Right ventricle myocardium inferior (tissue), 1 donor: ENCODE data around the gene CDH13. TPM values are rescaled to one million over a fixed set of nuclear protein-coding genes. Genes with fewer than 3 reads are reported as not detected.
A peak's percentile ranks its signal among the peaks of the same experiment; 100 is the strongest.

ENCODE experiments used
- ATAC-seq: fragments of 200-7000 bp; cut with Tn5 transposase; one replicate; pipeline ENCODE4 v1.9.1; 2020; ENCODE audit warnings: mild to moderate bottlenecking, moderate library complexity
- DNase-seq: peaks from one replicate; pipeline ENCODE4 v3.0.0; 2021; ENCODE audit errors: missing footprints
- intact Hi-C: fragments of 100-400 bp; cut with DNase I; formaldehyde crosslinking; loops from one replicate; pipeline ENCODE4 v1.11.0; 2022
- long read RNA-seq: library from polyadenylated mRNA; unstranded; transcript quantifications from one replicate; pipeline ENCODE4 v2.0.0, GENCODE V29; 2021
- total RNA-seq: library from RNA; stranded (reverse); fragmentation: NEBNext Ultra II Directional; extraction: Animal tissue kit (Norgen Biotek cat#: 25700); gene quantifications from one replicate; pipeline ENCODE4 v1.2.1, GENCODE V29; 2021
- donor health status: DM: no; HTN: yes; CAD: no; lungs with severe emphysema.

Gene CDH13
- total RNA-seq, result 173 TPM
- long read RNA-seq, partial matches to known transcripts, result 92 of 98 reads
- long read RNA-seq, other reads (novel, unspliced or antisense), result 6 of 98 reads

DNA sequence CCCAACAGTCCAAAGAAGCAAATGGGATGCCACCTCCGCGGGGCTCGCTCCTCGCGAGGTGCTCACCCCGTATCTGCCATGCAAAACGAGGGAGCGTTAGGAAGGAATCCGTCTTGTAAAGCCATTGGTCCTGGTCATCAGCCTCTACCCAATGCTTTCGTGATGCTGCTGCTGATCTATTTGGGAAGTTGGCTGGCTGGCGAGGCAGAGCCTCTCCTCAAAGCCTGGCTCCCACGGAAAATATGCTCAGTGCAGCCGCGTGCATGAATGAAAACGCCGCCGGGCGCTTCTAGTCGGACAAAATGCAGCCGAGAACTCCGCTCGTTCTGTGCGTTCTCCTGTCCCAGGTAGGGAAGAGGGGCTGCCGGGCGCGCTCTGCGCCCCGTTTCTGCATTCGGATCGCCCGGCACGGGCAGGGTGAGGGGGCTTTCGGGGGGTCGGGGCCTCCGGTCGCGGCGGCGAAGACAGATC lies at the start of gene CDH13:
TSS of gene CDH13 (plus strand) at position 179 of the 471 bp plus-strand sequence.
- ATAC-seq (peak; percentile 61), DNase-seq (peak; percentile 77)
- intact Hi-C loops, result loop anchor here (5.0 kb wide), 4 partner anchors 110 to 440 kb away; no protein-coding TSS in a partner anchor

DNA sequence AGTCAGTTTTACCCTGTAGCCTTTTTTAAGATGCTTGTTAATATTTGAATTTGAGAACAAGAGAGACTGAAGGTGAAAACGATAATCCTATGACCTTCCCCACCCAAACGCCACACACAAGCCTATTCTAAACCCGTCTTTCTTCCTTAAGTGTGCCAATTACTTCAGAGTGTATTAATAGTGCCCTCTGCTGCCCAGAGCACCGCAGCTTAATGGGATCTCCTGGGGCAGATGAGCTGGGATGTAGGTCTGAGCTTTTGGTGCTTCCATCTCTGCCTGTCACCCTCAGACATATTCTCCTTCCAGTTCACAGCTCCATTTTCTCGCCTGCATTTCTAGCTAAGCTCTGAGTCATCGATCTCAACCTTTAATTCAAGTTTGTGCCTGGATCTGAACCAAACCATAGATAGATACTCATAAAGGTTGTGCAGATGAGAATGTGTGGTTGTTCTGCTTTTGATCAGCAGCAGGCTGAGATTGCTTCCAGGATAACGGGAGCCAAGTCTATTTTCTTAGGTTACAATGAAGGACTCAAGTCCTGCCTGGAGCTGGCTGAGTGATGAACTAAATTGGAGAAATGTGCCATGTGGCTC lies 46.4 kb upstream of the CDH13 start:
- intact Hi-C loops, result loop anchor here (5.0 to 10.0 kb wide), 3 partner anchors 126 to 318 kb away; no protein-coding TSS in a partner anchor
- DNase-seq (no peak), ATAC-seq (peak; percentile 57)

DNA sequence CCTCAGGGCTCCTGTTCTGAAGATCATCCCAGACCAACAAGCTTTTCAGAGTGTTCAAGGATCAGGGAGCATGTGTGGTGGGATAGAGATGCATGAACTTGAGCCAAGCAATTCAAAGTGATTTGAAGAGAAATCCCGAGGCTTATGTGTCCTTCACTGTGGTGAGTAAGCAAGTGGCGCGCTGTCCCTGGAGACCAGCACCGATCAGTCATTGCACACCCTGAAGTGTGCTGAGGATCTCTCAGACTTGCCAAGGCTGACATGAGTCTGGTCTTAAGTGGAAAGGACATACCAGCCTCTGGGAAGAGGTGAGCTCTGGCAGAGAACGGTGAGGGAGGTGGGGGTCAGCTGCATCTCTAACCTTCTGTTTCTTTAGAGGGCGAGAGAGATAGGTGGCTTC lies 43.8 kb upstream of the CDH13 start:
- ATAC-seq, result no peak
- DNase-seq, result no peak
- intact Hi-C loops, result loop anchor here (5.0 to 10.0 kb wide), 3 partner anchors 128 to 321 kb away; no protein-coding TSS in a partner anchor

DNA sequence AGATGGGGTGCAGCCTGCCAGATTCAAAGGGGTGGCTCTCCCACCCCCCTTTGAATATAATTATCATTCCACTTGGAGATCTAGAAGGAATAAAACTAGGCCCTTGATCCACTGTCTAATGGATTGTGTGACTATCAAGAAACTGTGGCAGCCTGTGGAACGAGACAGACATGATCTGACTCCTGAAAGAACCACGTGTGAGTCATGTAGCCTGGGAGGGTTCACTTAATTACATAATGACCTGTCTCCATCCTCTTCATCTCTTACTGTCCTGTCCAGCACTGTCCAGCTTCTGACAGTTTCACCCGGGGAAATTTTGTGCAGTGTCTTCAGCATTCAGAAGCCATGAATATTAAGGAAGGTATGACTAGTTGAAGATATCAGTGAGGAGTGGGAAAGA lies 43.3 kb upstream of the CDH13 start:
- no peak for ATAC-seq
- DNase-seq, result no peak
- intact Hi-C loops, result loop anchor here (5.0 to 10.0 kb wide), 3 partner anchors 129 to 321 kb away; no protein-coding TSS in a partner anchor

DNA sequence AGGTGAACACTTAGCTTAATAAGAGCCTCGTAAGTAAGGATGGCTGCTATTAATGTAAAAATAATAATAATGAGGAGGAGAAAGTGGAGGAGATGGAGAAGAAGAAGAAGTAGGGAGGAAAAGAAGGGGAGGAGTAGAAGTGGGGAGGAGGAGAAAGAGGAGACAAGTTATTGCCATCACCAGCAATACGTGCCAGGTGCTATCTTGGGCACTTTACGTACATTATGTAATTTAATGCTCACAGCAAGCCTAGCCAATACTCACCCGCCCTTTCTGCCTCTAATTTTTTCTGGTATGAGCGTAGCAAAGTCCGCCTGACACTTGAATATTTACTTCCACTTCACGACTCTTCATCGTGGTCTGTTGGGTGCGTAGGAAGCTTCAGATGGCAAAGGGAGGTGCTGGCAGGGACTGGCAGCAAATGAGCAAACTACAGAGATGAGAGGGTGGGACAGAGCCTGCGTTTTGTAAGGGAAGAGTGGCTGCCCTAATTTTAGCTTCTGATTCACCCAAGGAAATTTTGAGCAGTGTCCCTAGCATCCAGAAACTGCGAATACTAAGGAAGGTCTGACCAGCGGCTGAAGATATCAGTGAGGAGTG lies 42.1 kb upstream of the CDH13 start:
- intact Hi-C loops, result loop anchor here (5.0 to 10.0 kb wide), 3 partner anchors 130 to 322 kb away; no protein-coding TSS in a partner anchor
- ATAC-seq (peak; percentile 77), DNase-seq (no peak)

GRCh38 chr16:82585675-82586074 lies 41.1 kb upstream of the CDH13 start:
- no peak for DNase-seq
- intact Hi-C loops, result loop anchor here (10.0 kb wide), 1 partner anchor 131 kb away; no protein-coding TSS in a partner anchor
- no peak for ATAC-seq

DNA sequence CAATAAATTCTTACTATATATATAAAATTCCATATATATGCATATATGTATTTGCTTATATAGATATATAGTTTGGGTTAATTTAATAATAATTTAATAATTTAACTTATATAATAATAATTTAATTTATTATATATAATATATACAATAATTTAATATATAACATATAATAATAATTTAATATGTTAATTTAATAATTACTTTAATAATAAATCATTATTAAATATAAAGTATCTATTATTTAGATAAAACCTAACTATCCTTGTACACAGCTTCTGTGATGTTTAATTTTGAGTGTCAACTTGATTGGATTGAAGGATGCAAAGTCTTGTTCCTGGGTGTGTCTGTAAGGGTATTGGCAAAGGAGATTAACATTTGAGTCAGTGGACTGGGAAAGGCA lies 40.6 kb upstream of the CDH13 start:
- intact Hi-C loops, result loop anchor here (10.0 kb wide), 1 partner anchor 131 kb away; no protein-coding TSS in a partner anchor
- no peak for ATAC-seq
- DNase-seq, result no peak

- intact Hi-C loops, result loop anchor here (10.0 kb wide), 1 partner anchor 132 kb away; no protein-coding TSS in a partner anchor
- DNase-seq (no peak), ATAC-seq (no peak)
Observed at GRCh38 chr16:82587289-82587688, 39.5 kb upstream of the CDH13 start.

DNA sequence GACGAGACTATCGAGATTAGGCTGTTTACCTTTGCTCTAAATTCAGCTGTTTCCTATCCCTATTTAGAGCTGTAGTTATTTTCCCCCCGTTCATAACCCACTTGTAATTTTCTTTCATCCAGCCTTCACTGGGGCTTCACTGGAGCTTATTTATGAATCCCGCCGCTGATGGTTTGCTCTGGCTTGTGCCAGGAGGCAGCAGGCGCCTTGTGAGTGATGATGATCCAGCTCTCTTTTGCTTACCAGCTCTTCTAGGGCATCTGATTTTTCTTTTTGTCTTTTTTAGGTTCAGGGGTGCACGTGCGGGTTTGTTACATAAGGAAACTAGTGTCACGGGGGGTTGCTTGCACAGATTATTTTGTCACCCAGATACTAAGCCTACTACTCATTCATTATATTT lies 37.4 kb upstream of the CDH13 start:
- ATAC-seq, result no peak
- intact Hi-C loops, result loop anchor here (10.0 kb wide), 1 partner anchor 135 kb away; no protein-coding TSS in a partner anchor

DNA sequence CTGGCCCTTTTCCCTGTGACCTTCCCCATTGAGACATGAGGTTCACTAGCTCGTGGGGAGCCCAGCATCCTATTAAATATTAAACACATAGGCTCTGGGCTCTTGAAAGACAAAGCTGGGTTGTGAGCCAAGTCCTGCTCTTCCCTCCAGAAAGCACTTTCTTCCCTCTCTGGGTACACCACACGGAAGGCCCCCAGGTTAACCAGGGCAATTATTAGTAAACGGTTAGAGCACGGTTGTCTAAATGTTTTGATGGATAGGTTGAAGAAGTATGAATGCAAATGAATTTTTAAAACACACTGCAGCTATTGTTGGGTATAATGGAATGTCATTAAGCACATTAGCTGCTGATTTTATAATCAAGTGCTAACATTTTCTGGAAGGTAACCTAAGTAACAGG lies 32.7 kb upstream of the CDH13 start:
- ATAC-seq, result no peak
- no peak for DNase-seq
- intact Hi-C loops, result no loop called here

More for the DNA sequence above, 37.4 kb upstream of the CDH13 start:
- no peak for DNase-seq

DNA sequence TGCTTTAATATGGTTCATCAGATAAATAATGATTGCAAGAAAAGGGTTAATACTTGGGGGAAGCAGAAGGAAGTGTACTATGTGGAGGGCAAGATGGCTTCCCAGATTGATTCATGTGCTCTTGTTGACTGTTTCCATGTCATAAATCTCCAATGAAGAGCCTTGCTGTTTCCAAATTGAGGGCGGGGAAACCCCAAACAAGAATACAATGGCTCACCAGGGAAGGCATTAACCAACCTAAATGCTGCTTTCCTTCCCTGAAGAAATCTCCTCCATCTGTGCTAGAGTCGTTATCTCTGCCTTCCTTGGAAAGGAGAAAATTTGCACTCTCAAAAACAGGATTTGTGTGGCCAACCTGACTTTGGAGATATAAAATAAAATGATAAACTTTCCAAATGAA lies 28.0 kb upstream of the CDH13 start:
- ATAC-seq (no peak), DNase-seq (no peak)
- intact Hi-C loops, result no loop called here

GRCh38 chr16:82601989-82602640 lies 24.7 kb upstream of the CDH13 start:
- intact Hi-C loops, result loop anchor here (10.0 kb wide), 1 partner anchor 843 kb away; no protein-coding TSS in a partner anchor
- DNase-seq (no peak), ATAC-seq (no peak)

- no peak for DNase-seq
- ATAC-seq, result peak; percentile 82
- intact Hi-C loops, result loop anchor here (10.0 kb wide), 1 partner anchor 841 kb away; no protein-coding TSS in a partner anchor
Observed at GRCh38 chr16:82603784-82604411, 22.9 kb upstream of the CDH13 start.

- intact Hi-C loops, result loop anchor here (10.0 kb wide), 1 partner anchor 840 kb away; no protein-coding TSS in a partner anchor
- ATAC-seq, result no peak
- no peak for DNase-seq
Observed at GRCh38 chr16:82605076-82605475, 21.7 kb upstream of the CDH13 start.

- ATAC-seq, result no peak
- DNase-seq, result no peak
- intact Hi-C loops, result loop anchor here (10.0 kb wide), 1 partner anchor 839 kb away; no protein-coding TSS in a partner anchor
Observed at GRCh38 chr16:82605863-82606620, 20.7 kb upstream of the CDH13 start.

DNA sequence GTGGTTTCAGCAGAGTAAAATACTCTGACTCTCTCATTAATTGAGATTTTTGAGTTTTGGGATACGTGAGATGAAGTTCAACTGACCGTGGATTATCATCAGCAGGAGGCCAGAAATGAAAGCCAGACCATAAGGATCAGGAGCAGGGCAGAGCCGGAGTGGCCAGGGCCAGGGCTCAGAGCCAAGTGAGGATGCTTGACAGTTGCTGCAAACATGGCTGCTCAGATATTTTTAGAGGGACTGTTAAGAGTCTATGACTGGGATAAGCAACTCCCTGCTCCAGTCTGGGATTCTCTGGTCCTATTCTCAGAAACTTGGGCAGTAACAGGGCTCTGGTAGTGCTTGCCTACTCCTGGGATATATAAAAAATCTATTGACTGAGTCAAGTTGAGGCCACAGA lies 17.6 kb upstream of the CDH13 start:
- intact Hi-C loops, result loop anchor here (10.0 kb wide), 1 partner anchor 836 kb away; no protein-coding TSS in a partner anchor
- DNase-seq (no peak), ATAC-seq (peak; percentile 83)

DNA sequence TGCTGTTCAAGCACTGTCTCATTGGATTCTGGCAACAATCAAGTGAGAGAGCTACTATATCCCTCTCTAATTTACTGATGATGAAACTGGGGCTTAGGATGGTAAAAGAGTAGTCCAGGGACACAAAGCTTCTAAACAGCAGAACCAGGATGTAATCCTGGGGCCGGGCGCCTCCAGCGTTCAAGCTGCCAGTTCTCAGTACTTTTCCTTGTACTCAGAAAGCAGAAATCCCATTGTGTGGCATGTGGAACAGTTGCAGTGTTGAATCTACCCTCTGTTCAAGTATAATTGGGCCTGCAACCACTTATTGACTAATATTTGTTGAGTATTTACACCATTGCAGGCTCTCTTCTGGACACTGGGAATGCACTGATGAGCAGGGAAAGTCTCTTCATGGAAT lies 14.5 kb upstream of the CDH13 start:
- ATAC-seq (no peak), DNase-seq (no peak)
- intact Hi-C loops, result no loop called here

GRCh38 chr16:82616356-82616755 lies 10.4 kb upstream of the CDH13 start:
- ATAC-seq, result no peak
- intact Hi-C loops, result no loop called here
- no peak for DNase-seq
